Measurements from ENCODE around the gene IFNA1.
"Not testable (repeated sequence)": the region's sequence is repeated elsewhere in the genome, so short reads cannot be mapped to it uniquely, and the experiment has no call there.

DNA sequence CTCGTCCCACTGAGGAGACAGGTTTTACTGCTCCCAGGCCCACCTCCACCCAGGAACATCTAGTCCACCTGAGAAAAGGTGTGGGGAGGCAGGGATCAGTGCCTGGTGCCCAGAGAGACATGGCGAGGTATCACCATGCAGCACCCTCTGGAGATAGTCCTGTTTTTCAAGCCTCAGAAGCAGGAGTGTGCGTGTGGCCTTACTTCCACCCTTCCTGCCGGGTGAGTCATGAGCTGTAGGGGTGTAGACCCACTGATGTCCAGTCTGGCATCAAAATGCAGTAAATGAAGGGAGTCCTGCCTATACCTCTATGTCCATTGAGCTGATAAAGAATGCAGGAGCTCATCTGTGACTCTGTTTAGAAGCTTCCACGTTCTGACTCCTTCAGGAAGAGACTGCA lies 9.1 kb downstream of the IFNA1 start:
- TF ChIP-seq PAX5 (IDR thresholded peaks at IDR 0.05; ENCODE audit: insufficient read depth, low read length, severe bottlenecking); POLR2A (IDR thresholded peaks at IDR 0.05; ENCODE audit: low read depth, low read length); POLR2AphosphoS5 (IDR thresholded peaks at IDR 0.05; ENCODE audit: low read depth, low read length); TAF1 (IDR thresholded peaks at IDR 0.05; ENCODE audit: low read depth, low read length); POU2F2 (IDR thresholded peaks at IDR 0.05; ENCODE audit: low read depth, low read length); SPI1 (IDR thresholded peaks at IDR 0.05; ENCODE audit: low read depth, low read length): not testable (repeated sequence)

Measured in GM12891 (cell line).